Neural cell (in vitro differentiated cells): Measurements from ENCODE around the gene ZNF774. TPM values are rescaled to one million over a fixed set of nuclear protein-coding genes. Genes with fewer than 3 reads are reported as not detected.

Experiments used
- H2AFZ ChIP-seq: fragments of 200-600, 300-800 bp; sonication (generic), shearing (Covaris generic); 2 replicates; pipeline ENCODE4 v1.6.0; 2014; ENCODE audit warnings: low read depth, mild to moderate bottlenecking, antibody characterized with exemption, low read length, moderate library complexity
- H3F3A ChIP-seq: fragments of 200-600 bp; shearing (Covaris generic); 2 replicates; pipeline ENCODE4 v1.6.1; 2016; ENCODE audit warnings: mild to moderate bottlenecking, moderate library complexity, mixed read lengths, antibody characterized with exemption, low read length; ENCODE audit not compliant: insufficient read depth, poor library complexity, severe bottlenecking
- H3K27ac ChIP-seq: fragments of 200-600, 300-800 bp; sonication (generic), shearing (Covaris generic); 2 replicates; pipeline ENCODE4 v1.5.1; 2014; ENCODE audit warnings: mild to moderate bottlenecking, low read length, moderate library complexity
- H3K27me3 ChIP-seq: fragments of 300-800, 200-600 bp; sonication (generic), shearing (Covaris generic); 2 replicates; pipeline ENCODE4 v1.6.0; 2014; ENCODE audit warnings: mild to moderate bottlenecking, low read depth, low read length, moderate library complexity; ENCODE audit not compliant: insufficient read depth
- H3K36me3 ChIP-seq: fragments of 300-800, 200-600 bp; sonication (generic), shearing (Covaris generic); 2 replicates; pipeline ENCODE4 v1.5.1; 2014; ENCODE audit warnings: mild to moderate bottlenecking, antibody characterized with exemption, low read length, moderate library complexity; ENCODE audit not compliant: insufficient read depth
- H3K4me2 ChIP-seq: fragments of 300-800, 200-600 bp; sonication (generic), shearing (Covaris generic); 2 replicates; pipeline ENCODE4 v1.6.0; 2014; ENCODE audit warnings: mild to moderate bottlenecking, low read length
- H3K4me3 ChIP-seq: fragments of 300-800, 200-600 bp; sonication (generic), shearing (Covaris generic); 2 replicates; pipeline ENCODE4 v1.5.1; 2014; ENCODE audit warnings: mild to moderate bottlenecking, low read length, moderate library complexity
- H3K79me2 ChIP-seq: fragments of 200-600 bp; shearing (Covaris generic); replicated peaks from 2 replicates; pipeline ENCODE4 v1.6.0; 2014; ENCODE audit warnings: mild to moderate bottlenecking, low read length, moderate library complexity; ENCODE audit not compliant: insufficient read depth
- H3K9ac ChIP-seq: fragments of 300-800, 200-600 bp; sonication (generic), shearing (Covaris generic); 2 replicates; pipeline ENCODE4 v1.6.1; 2016; ENCODE audit warnings: mild to moderate bottlenecking, low read length, mixed read lengths
- H3K9me2 ChIP-seq: fragments of 200-600 bp; shearing (Covaris generic); 2 replicates; pipeline ENCODE4 v1.6.1; 2016; ENCODE audit warnings: mild to moderate bottlenecking, low read length, mixed read lengths; ENCODE audit not compliant: insufficient read depth
- H3K9me3 ChIP-seq: fragments of 200-600, 300-800 bp; sonication (generic), shearing (Covaris generic); 2 replicates; pipeline ENCODE4 v1.6.1; 2016; ENCODE audit warnings: mild to moderate bottlenecking, mixed run types, low read length, moderate library complexity, mixed read lengths
- H4K20me1 ChIP-seq: fragments of 200-600 bp; shearing (Covaris generic); 2 replicates; pipeline ENCODE4 v1.6.1; 2016; ENCODE audit warnings: mild to moderate bottlenecking, mixed run types; ENCODE audit not compliant: insufficient read depth
- CTCF ChIP-seq: fragments of 450-650 bp; IDR thresholded peaks from 2 replicates; pipeline ENCODE4 v1.5.1; 2014; ENCODE audit warnings: antibody characterized with exemption, mild to moderate bottlenecking, moderate library complexity; ENCODE audit not compliant: poor library complexity, severe bottlenecking
- EP300 ChIP-seq: fragments of 450-650 bp; conservative IDR thresholded peaks from 2 replicates; pipeline ENCODE4 v1.6.1; 2014; ENCODE audit warnings: antibody characterized with exemption, mild to moderate bottlenecking, moderate library complexity; ENCODE audit not compliant: poor library complexity, severe bottlenecking
- EZH2 ChIP-seq: fragments of 200-600, 300-800 bp; shearing (Covaris generic), sonication (generic); IDR thresholded peaks from 2 replicates; pipeline ENCODE4 v1.6.1; 2014; ENCODE audit warnings: antibody characterized with exemption, low read length, borderline replicate concordance, mild to moderate bottlenecking; ENCODE audit not compliant: insufficient read depth, poor library complexity, severe bottlenecking
- MXI1 ChIP-seq: fragments of 450-650 bp; conservative IDR thresholded peaks from 2 replicates; pipeline ENCODE4 v1.6.1; 2014; ENCODE audit warnings: antibody characterized with exemption, mild to moderate bottlenecking; ENCODE audit not compliant: poor library complexity, severe bottlenecking
- POLR2AphosphoS5 ChIP-seq: IDR thresholded peaks from 2 replicates; pipeline ENCODE4 v1.6.1; 2012
- RAD21 ChIP-seq: fragments of 450-650 bp; conservative IDR thresholded peaks from 2 replicates; pipeline ENCODE4 v1.6.1; 2014; ENCODE audit warnings: antibody characterized with exemption, mild to moderate bottlenecking, moderate library complexity
- REST ChIP-seq: IDR thresholded peaks from 2 replicates; pipeline ENCODE4 v1.6.1; 2012; ENCODE audit warnings: borderline replicate concordance
- SMC3 ChIP-seq: fragments of 450-650 bp; conservative IDR thresholded peaks from 2 replicates; pipeline ENCODE4 v1.6.1; 2014; ENCODE audit warnings: antibody characterized with exemption, mild to moderate bottlenecking, moderate library complexity; ENCODE audit not compliant: poor library complexity
- TAF1 ChIP-seq: IDR thresholded peaks from 2 replicates; pipeline ENCODE4 v1.6.1; 2012; ENCODE audit warnings: low read depth
- polyA plus RNA-seq: library from polyadenylated mRNA; depleted of rRNA; stranded (reverse); fragments of >200 nt; gene quantifications from 2 replicates; pipeline ENCODE4 v1.2.3, GENCODE V29; 2014

ZNF774 gene
- polyA plus RNA-seq, 1 donor from 2014 or later: 6.8 TPM

DNA sequence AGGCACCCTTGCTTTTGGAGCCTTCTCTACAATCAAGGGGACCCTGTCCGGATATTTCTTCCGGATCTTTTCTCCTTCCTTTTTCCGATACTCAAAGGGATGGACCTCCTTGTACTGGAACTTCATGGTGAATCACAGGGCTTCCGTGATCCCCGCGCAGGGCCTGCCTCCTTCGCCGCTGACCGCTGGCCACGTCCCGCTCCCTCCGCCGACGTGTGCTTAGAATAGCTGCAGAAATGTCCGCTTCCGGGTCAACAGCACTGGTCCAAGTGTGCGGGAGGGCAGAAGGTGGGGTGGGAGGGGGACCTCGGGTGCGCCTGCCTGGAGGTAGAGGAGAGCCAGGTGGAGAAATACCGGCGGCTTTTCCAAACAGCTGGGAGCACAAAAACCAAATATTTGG is 3.0 kb upstream of the ZNF774 start:
- no peaks in the 10 kb centered on the region for H3K9me2 ChIP-seq
- no peak overlapping the region for H3K9ac ChIP-seq
- no peaks in the 10 kb centered on the region for H3K27me3 ChIP-seq
- no peak overlapping the region for H2AFZ ChIP-seq
- no peak overlapping the region for H3K4me3 ChIP-seq
- TF ChIP-seq RAD21 (no peak), MXI1 (no peak), TAF1 (no peak), EZH2 (no peak), SMC3 (no peak), EP300 (no peak), POLR2AphosphoS5 (no peak), CTCF (no peak), REST (no peak)
- no peaks in the 10 kb centered on the region for H4K20me1 ChIP-seq
- no peak overlapping the region for H3K4me2 ChIP-seq
- no peak overlapping the region for H3K27ac ChIP-seq
- no peaks in the 10 kb centered on the region for H3K9me3 ChIP-seq
- H3K79me2 ChIP-seq: no peaks in the 10 kb centered on the region
- no peaks in the 10 kb centered on the region for H3F3A ChIP-seq
- no peaks in the 10 kb centered on the region for H3K36me3 ChIP-seq

DNA sequence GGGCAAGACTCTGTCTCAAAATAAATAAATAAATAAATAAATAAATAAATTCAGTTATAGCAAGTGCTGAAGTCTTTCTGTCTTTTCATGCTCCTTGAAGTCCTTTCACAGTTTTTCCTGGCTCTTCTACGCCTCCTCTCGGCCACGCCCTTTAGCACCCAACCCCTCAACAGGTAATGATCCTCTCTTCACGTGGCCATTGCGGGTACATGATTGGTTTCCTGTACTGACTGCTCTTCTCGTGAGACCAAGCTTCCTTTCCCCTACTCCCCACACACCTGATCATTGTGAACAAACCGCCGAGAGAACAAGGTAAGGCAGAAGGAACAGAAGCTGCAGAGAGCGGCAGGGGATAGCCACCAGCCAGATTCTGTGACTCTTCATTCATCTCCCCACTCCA is 2.3 kb upstream of the ZNF774 start:
- no peaks in the 10 kb centered on the region for H3K79me2 ChIP-seq
- no peaks in the 10 kb centered on the region for H3F3A ChIP-seq
- H3K4me3 ChIP-seq: no peak overlapping the region
- H3K9ac ChIP-seq: no peak overlapping the region
- H3K27ac ChIP-seq: no peak overlapping the region
- no peaks in the 10 kb centered on the region for H3K9me2 ChIP-seq
- no peaks in the 10 kb centered on the region for H4K20me1 ChIP-seq
- H2AFZ ChIP-seq: no peak overlapping the region
- H3K4me2 ChIP-seq: no peak overlapping the region
- TF ChIP-seq CTCF (no peak), TAF1 (no peak), SMC3 (no peak), MXI1 (no peak), EP300 (no peak), RAD21 (no peak), EZH2 (no peak), REST (no peak), POLR2AphosphoS5 (no peak)
- H3K9me3 ChIP-seq: no peaks in the 10 kb centered on the region
- no peaks in the 10 kb centered on the region for H3K36me3 ChIP-seq
- no peaks in the 10 kb centered on the region for H3K27me3 ChIP-seq
